IMR-90 (cell line): ENCODE measurements around the gene VPS41. TPM values are rescaled to one million over a fixed set of nuclear protein-coding genes. Genes with fewer than 3 reads are reported as not detected.

Source experiments
- ATAC-seq: fragments of 200-7000 bp; cut with Tn5 transposase; 2 replicates; pipeline ENCODE4 v1.9.1; 2020; ENCODE audit warnings: low read depth, mild to moderate bottlenecking, moderate library complexity
- BruUV-seq: library from RNA; stranded (reverse); fragments of 400-500 nt; replicated peaks from 2 replicates; lab custom pipeline; 2021; lab: Mats Ljungman, UMichigan
- CTCF ChIA-PET: fragments of 300-600 bp; formaldehyde crosslinking; extraction: SDS; loops from one replicate; lab custom pipeline; 2021; ENCODE audit warnings: antibody characterized with exemption; lab: Yijun Ruan, JAX
- POLR2A ChIA-PET: fragments of 300-600 bp; sonication (Branson Sonifier 250); formaldehyde crosslinking; loops from one replicate; lab custom pipeline; 2022; ENCODE audit warnings: antibody characterized with exemption; ENCODE audit not compliant: unreplicated experiment; lab: Charles Lee
- DNase-seq: peaks from one replicate; pipeline ENCODE4 v3.0.0; 2013
- H2AFZ ChIP-seq: replicated peaks from 2 replicates; pipeline ENCODE3; 2013; ENCODE audit warnings: low read length, mild to moderate bottlenecking; ENCODE audit not compliant: poor library complexity
- H2AK5ac ChIP-seq: 2 replicates; pipeline ENCODE4 v1.6.1; 2013; ENCODE audit warnings: low read depth, low read length, inconsistent platforms
- H2AK9ac ChIP-seq: replicated peaks from 2 replicates; pipeline ENCODE3; 2013; ENCODE audit warnings: mild to moderate bottlenecking, low read depth, low read length, moderate library complexity; ENCODE audit not compliant: poor library complexity
- H2BK120ac ChIP-seq: 2 replicates; pipeline ENCODE4 v1.6.1; 2013; ENCODE audit warnings: low read depth, low read length, inconsistent platforms
- H2BK15ac ChIP-seq: 3 replicates; pipeline ENCODE4 v1.6.1; 2013; ENCODE audit warnings: low read depth, low read length, inconsistent platforms
- H2BK20ac ChIP-seq: 2 replicates; pipeline ENCODE4 v1.6.1; 2013; ENCODE audit warnings: low read depth, mild to moderate bottlenecking, inconsistent platforms, low read length, moderate library complexity
- H2BK5ac ChIP-seq: 2 replicates; pipeline ENCODE4 v1.6.1; 2013; ENCODE audit warnings: mild to moderate bottlenecking, low read depth, low read length, inconsistent platforms; ENCODE audit not compliant: poor library complexity, severe bottlenecking
- H3K14ac ChIP-seq: replicated peaks from 2 replicates; pipeline ENCODE4 v1.6.1; 2013; ENCODE audit warnings: low read depth, low read length, inconsistent platforms
- H3K18ac ChIP-seq: 2 replicates; pipeline ENCODE4 v1.6.1; 2013; ENCODE audit warnings: low read depth, low read length, control low read depth
- H3K23ac ChIP-seq: 2 replicates; pipeline ENCODE4 v1.6.1; 2013; ENCODE audit warnings: low read depth, low read length, inconsistent platforms
- H3K27ac ChIP-seq: 2 replicates; pipeline ENCODE4 v1.5.1; 2013; ENCODE audit warnings: mild to moderate bottlenecking, control low read depth, low read length; ENCODE audit not compliant: insufficient read depth
- H3K27me3 ChIP-seq: 2 replicates; pipeline ENCODE4 v1.6.1; 2013; ENCODE audit warnings: low read length; ENCODE audit not compliant: control insufficient read depth, insufficient read depth
- H3K36me3 ChIP-seq: 2 replicates; pipeline ENCODE4 v1.6.1; 2013; ENCODE audit warnings: low read length, mixed read lengths; ENCODE audit not compliant: control insufficient read depth, insufficient read depth
- H3K4ac ChIP-seq: 2 replicates; pipeline ENCODE4 v1.6.1; 2013; ENCODE audit warnings: low read depth, low read length, inconsistent platforms
- H3K4me1 ChIP-seq: 2 replicates; pipeline ENCODE4 v1.6.1; 2013; ENCODE audit warnings: low read length, mixed read lengths; ENCODE audit not compliant: control insufficient read depth, insufficient read depth
- H3K4me2 ChIP-seq: 2 replicates; pipeline ENCODE4 v1.6.1; 2013; ENCODE audit warnings: low read depth, mild to moderate bottlenecking, control low read depth, low read length, moderate library complexity
- H3K4me3 ChIP-seq: 2 replicates; pipeline ENCODE4 v1.5.1; 2013; ENCODE audit warnings: low read depth, mild to moderate bottlenecking, control low read depth, low read length, moderate library complexity; ENCODE audit not compliant: insufficient read depth
- H3K56ac ChIP-seq: 2 replicates; pipeline ENCODE4 v1.6.1; 2013; ENCODE audit warnings: low read length, inconsistent platforms; ENCODE audit not compliant: insufficient read depth; ENCODE audit errors: extremely low read depth
- H3K79me1 ChIP-seq, 2 experiments: 2 replicates each; pipeline ENCODE4 v1.6.1; 2013; ENCODE audit warnings: low read length in 2 of 2, inconsistent platforms in 1 of 2, low read depth in 1 of 2
- H3K9ac ChIP-seq: 2 replicates; pipeline ENCODE4 v1.6.1; 2013; ENCODE audit warnings: low read depth, low read length, control low read depth
- H3K9me1 ChIP-seq: 2 replicates; pipeline ENCODE4 v1.6.1; 2013; ENCODE audit warnings: low read length, inconsistent platforms; ENCODE audit not compliant: insufficient read depth
- H3K9me3 ChIP-seq: 2 replicates; pipeline ENCODE4 v1.6.1; 2013; ENCODE audit warnings: low read length; ENCODE audit not compliant: control insufficient read depth, insufficient read depth
- H4K20me1 ChIP-seq: 2 replicates; pipeline ENCODE4 v1.6.1; 2013; ENCODE audit warnings: low read length, inconsistent platforms; ENCODE audit not compliant: insufficient read depth
- H4K5ac ChIP-seq: 2 replicates; pipeline ENCODE4 v1.6.1; 2013; ENCODE audit warnings: mild to moderate bottlenecking, low read depth, low read length, control low read depth
- H4K8ac ChIP-seq, 2 experiments: 2 replicates each; pipeline ENCODE4 v1.6.1; 2013; ENCODE audit warnings: low read depth in 2 of 2, low read length in 2 of 2, control low read depth in 1 of 2, inconsistent platforms in 1 of 2
- H4K91ac ChIP-seq: 2 replicates; pipeline ENCODE4 v1.6.1; 2013; ENCODE audit warnings: low read depth, low read length, inconsistent platforms; ENCODE audit not compliant: insufficient read depth
- BHLHE40 ChIP-seq: fragments of 150-350 bp; IDR thresholded peaks from 2 replicates; pipeline ENCODE4 v1.6.1; 2016; ENCODE audit warnings: mild to moderate bottlenecking, low read depth, low read length
- CEBPB ChIP-seq: IDR thresholded peaks from 2 replicates; pipeline ENCODE4 v1.6.1; 2012; ENCODE audit warnings: low read depth, low read length, improper control_type of control experiment
- CHD1 ChIP-seq: IDR thresholded peaks from 2 replicates; pipeline ENCODE4 v1.6.1; 2012; ENCODE audit warnings: low read depth, low read length, improper control_type of control experiment
- CTCF ChIP-seq: conservative IDR thresholded peaks from 2 replicates; pipeline ENCODE4 v1.5.1; 2012; ENCODE audit warnings: mild to moderate bottlenecking, low read depth, low read length, improper control_type of control experiment
- ELK1 ChIP-seq: fragments of 150-350 bp; IDR thresholded peaks from 2 replicates; pipeline ENCODE4 v1.6.1; 2016; ENCODE audit warnings: low read depth, mild to moderate bottlenecking, low read length, moderate library complexity, borderline replicate concordance
- FOS ChIP-seq: fragments of 150-350 bp; IDR thresholded peaks from 2 replicates; pipeline ENCODE4 v1.6.1; 2016; ENCODE audit warnings: low read depth, low read length
- MAFK ChIP-seq: IDR thresholded peaks from 2 replicates; pipeline ENCODE4 v1.6.1; 2012; ENCODE audit warnings: low read depth, low read length, improper control_type of control experiment
- MAZ ChIP-seq: IDR thresholded peaks from 2 replicates; pipeline ENCODE4 v1.6.1; 2012; ENCODE audit warnings: low read depth, mild to moderate bottlenecking, low read length, improper control_type of control experiment, moderate library complexity, borderline replicate concordance
- MXI1 ChIP-seq: IDR thresholded peaks from 2 replicates; pipeline ENCODE4 v1.6.1; 2012; ENCODE audit warnings: low read depth, mild to moderate bottlenecking, low read length, moderate library complexity, borderline replicate concordance
- NFE2L2 ChIP-seq: fragments of 150-350 bp; IDR thresholded peaks from 2 replicates; pipeline ENCODE4 v1.6.1; 2016; ENCODE audit warnings: low read depth, mild to moderate bottlenecking, low read length
- POLR2A ChIP-seq: IDR thresholded peaks from 2 replicates; pipeline ENCODE4 v1.6.1; 2012; ENCODE audit warnings: mild to moderate bottlenecking, low read depth, low read length
- RAD21 ChIP-seq: IDR thresholded peaks from 2 replicates; pipeline ENCODE4 v1.6.1; 2012; ENCODE audit warnings: low read length, improper control_type of control experiment
- RCOR1 ChIP-seq: IDR thresholded peaks from 2 replicates; pipeline ENCODE4 v1.6.1; 2012; ENCODE audit warnings: mild to moderate bottlenecking, low read length, improper control_type of control experiment; ENCODE audit not compliant: insufficient replicate concordance
- RFX5 ChIP-seq: IDR thresholded peaks from 2 replicates; pipeline ENCODE4 v1.8.0; 2012; ENCODE audit warnings: low read depth, mild to moderate bottlenecking, low read length, moderate library complexity
- SMC3 ChIP-seq: fragments of 150-350 bp; IDR thresholded peaks from 2 replicates; pipeline ENCODE4 v1.6.1; 2016; ENCODE audit warnings: low read depth, mild to moderate bottlenecking, antibody characterized with exemption, low read length, moderate library complexity
- USF2 ChIP-seq: fragments of 150-350 bp; IDR thresholded peaks from 2 replicates; pipeline ENCODE4 v1.6.1; 2017; ENCODE audit warnings: mild to moderate bottlenecking, antibody characterized with exemption, low read length, low read depth
- WGBS, 2 experiments: methylation state at CpG; one replicate each; pipeline versions ENCODE4 v1.1.5 to v1.1.7; 2013; ENCODE audit warnings: missing lambda C conversion rate in 2 of 2; ENCODE audit not compliant: insufficient read length in 1 of 2; ENCODE audit errors: extremely low coverage in 2 of 2; 5-methylcytosine and 5-hydroxymethylcytosine counted together
- dilution Hi-C: fragments of 300-500 bp; cut with HindIII; formaldehyde crosslinking; loops from one replicate; pipeline ENCODE4 v1.14.3; 2018; ENCODE audit warnings: low sequenced_read_pairs; ENCODE audit not compliant: unreplicated experiment
- in situ Hi-C: fragments of 300-500 bp; cut with MboI; formaldehyde crosslinking; loops from 3 replicates; pipeline ENCODE4 v1.14.3; 2019; ENCODE audit warnings: low sequenced_read_pairs, inconsistent platforms, mixed read lengths
- intact Hi-C: fragments of 100-400 bp; cut with micrococcal nuclease; formaldehyde crosslinking; loops from 2 replicates; pipeline ENCODE4 v1.10.0; 2022
- polyA plus RNA-seq, 3 experiments: library from polyadenylated mRNA; depleted of rRNA; stranded (reverse); fragments of >200 nt; gene quantifications; 2 replicates each; pipeline ENCODE4 v1.2.3, GENCODE V29; 2012; ENCODE audit warnings: low replicate concordance in 1 of 3
- total RNA-seq: library from RNA; depleted of rRNA; stranded (reverse); fragments of >200 nt; gene quantifications from 2 replicates; pipeline ENCODE4 v1.2.3, GENCODE V29; 2012

The VPS41 gene
- total and polyA plus RNA-seq, 2 of the 4 experiments (the other 2 are of a cell fraction), result 16.0 to 28.0 TPM

- Histone ChIP-seq H2AK5ac (no peak overlapping the region), H4K20me1 (no peaks in the 10 kb centered on the region), H3K9ac (no peak overlapping the region), H3K9me3 (peaks cover 2% of the 10 kb centered on the region; the same call in 1 of the 2 replicates), H4K5ac (no peak overlapping the region), H4K8ac (no peak overlapping the region), H3K27me3 (peaks cover 3% of the 10 kb centered on the region; the same call in 1 of the 2 replicates), H3K18ac (no peak overlapping the region), H3K27ac (no peak overlapping the region), H2BK15ac (no peak overlapping the region), H2AFZ (no peak overlapping the region), H2AK9ac (no peak overlapping the region), H3K4ac (no peak overlapping the region), H3K9me1 (no peaks in the 10 kb centered on the region), H2BK5ac (no peak overlapping the region), H3K4me1 (peaks cover 2% of the 10 kb centered on the region; the same call in 1 of the 2 replicates), H3K36me3 (no peaks in the 10 kb centered on the region), H2BK20ac (no peak overlapping the region), H3K79me1 (no peaks in the 10 kb centered on the region), H3K14ac (no peak overlapping the region), H2BK120ac (no peak overlapping the region), H3K4me2 (no peak overlapping the region), H3K23ac (no peak overlapping the region), H3K4me3 (no peak overlapping the region), H3K56ac (no peak overlapping the region), H4K91ac (no peak overlapping the region)
- in situ Hi-C loops, result no loop called here
- intact Hi-C loops, result no loop called here
- TF ChIP-seq RCOR1 (no peak), MAZ (no peak), MXI1 (no peak), RFX5 (no peak), BHLHE40 (no peak), NFE2L2 (no peak), POLR2A (no peak), MAFK (no peak), RAD21 (no peak), FOS (no peak), CHD1 (no peak), CTCF (no peak), SMC3 (no peak), USF2 (no peak), CEBPB (no peak), ELK1 (no peak)
- BruUV-seq, result no TSS peak
- ChIA-PET POLR2A (no interaction called here), CTCF (no interaction called here)
- dilution Hi-C loops, result no loop called here
- ATAC-seq (no peak), DNase-seq (no peak)
- 95% methylated on average over 14 of the region's 21 CpGs; no CpG with 5 or more reads in 1 of the 2 experiments for WGBS, 2 experiments
Observed at GRCh38 chr7:38685851-38686250, 223.1 kb downstream of the VPS41 start.
